K562 (cell line): ENCODE data around the gene IL5. TPM values are rescaled to one million over a fixed set of nuclear protein-coding genes. Genes with fewer than 3 reads are reported as not detected.

Source experiments
- C11orf30 ChIP-seq: fragments of 450-650 bp; IDR thresholded peaks from 2 replicates; pipeline ENCODE4 v1.6.1; 2016; ENCODE audit warnings: low read depth, mild to moderate bottlenecking
- CC2D1A ChIP-seq: fragments of 450-650 bp; IDR thresholded peaks from 2 replicates; pipeline ENCODE4 v1.6.1; 2017; ENCODE audit warnings: mild to moderate bottlenecking
- ETV6 ChIP-seq, 3 experiments: fragments of 150-350 bp in 1 of 3; sonication (generic) in 1 of 3; formaldehyde crosslinking in 1 of 3; IDR thresholded peaks; 2 replicates each; pipeline versions ENCODE4 v1.6.1 to v1.8.0; 2014 to 2022; ENCODE audit warnings: borderline replicate concordance in 2 of 3, low read depth in 2 of 3, antibody characterized with exemption in 1 of 3, low read length in 1 of 3, mild to moderate bottlenecking in 1 of 3, missing genetic modification reagents in 1 of 3
- GABPB1 ChIP-seq: sonication (generic); formaldehyde crosslinking; IDR thresholded peaks from 2 replicates; pipeline ENCODE4 v1.8.0; 2022; ENCODE audit warnings: mild to moderate bottlenecking, missing genetic modification reagents
- HNRNPK ChIP-seq: fragments of 200-400 bp; formaldehyde crosslinking; IDR thresholded peaks from one replicate; pipeline ENCODE4 v1.6.1; 2018; ENCODE audit warnings: mild to moderate bottlenecking, low read depth, low read length; ENCODE audit not compliant: poor library complexity, severe bottlenecking
- KLF6 ChIP-seq: fragments of 250-450 bp; sonication (Bioruptor Pico); IDR thresholded peaks from 2 replicates; pipeline ENCODE4 v1.4.0; 2020; ENCODE audit warnings: mild to moderate bottlenecking, moderate library complexity, borderline replicate concordance
- L3MBTL2 ChIP-seq: fragments of 450-650 bp; IDR thresholded peaks from 2 replicates; pipeline ENCODE4 v1.6.1; 2016; ENCODE audit warnings: mild to moderate bottlenecking, moderate library complexity
- MAFF ChIP-seq: IDR thresholded peaks from 2 replicates; pipeline ENCODE4 v1.6.1; 2012; ENCODE audit warnings: low read length, improper control_type of control experiment
- MEIS2 ChIP-seq: fragments of 450-650 bp; IDR thresholded peaks from 2 replicates; pipeline ENCODE4 v1.6.1; 2014; ENCODE audit warnings: mild to moderate bottlenecking; ENCODE audit not compliant: partially characterized antibody
- MIER1 ChIP-seq: fragments of 450-650 bp; IDR thresholded peaks from 2 replicates; pipeline ENCODE4 v1.6.1; 2016; ENCODE audit warnings: antibody characterized with exemption, mild to moderate bottlenecking, low read depth
- NFE2L1 ChIP-seq: fragments of 450-650 bp; IDR thresholded peaks from 2 replicates; pipeline ENCODE4 v1.6.1; 2016; ENCODE audit warnings: missing genetic modification characterization, low read depth, mild to moderate bottlenecking, missing compliant biosample characterization, moderate library complexity, borderline replicate concordance
- NFYB ChIP-seq: IDR thresholded peaks from 2 replicates; pipeline ENCODE4 v1.6.1; 2011; ENCODE audit warnings: mild to moderate bottlenecking, moderate library complexity; ENCODE audit not compliant: insufficient read length; ENCODE audit errors: extremely low read depth
- NRF1 ChIP-seq, 2 experiments: fragments of 450-650 bp; IDR thresholded peaks in 1 of 2; conservative IDR thresholded peaks in 1 of 2; 2 replicates each; pipeline ENCODE4 v1.6.1; 2014; ENCODE audit warnings: mild to moderate bottlenecking in 2 of 2
- POLR2AphosphoS5 ChIP-seq: IDR thresholded peaks from 2 replicates; pipeline ENCODE4 v1.6.1; 2011; ENCODE audit warnings: mild to moderate bottlenecking, low read depth, low read length, moderate library complexity; ENCODE audit not compliant: control insufficient read depth, insufficient read depth
- TAL1 ChIP-seq: fragments of 450-650 bp; IDR thresholded peaks from 2 replicates; pipeline ENCODE4 v1.6.1; 2016; ENCODE audit warnings: mild to moderate bottlenecking
- TCF3 ChIP-seq: sonication (generic); formaldehyde crosslinking; IDR thresholded peaks from 2 replicates; pipeline ENCODE4 v1.4.0; 2020; ENCODE audit warnings: mild to moderate bottlenecking, missing genetic modification reagents
- ZNF407 ChIP-seq: fragments of 450-650 bp; IDR thresholded peaks from 2 replicates; pipeline ENCODE4 v1.6.1; 2016; ENCODE audit warnings: low read depth
- ZNF436 ChIP-seq: fragments of 250-450, 450-650 bp; sonication (Bioruptor Pico); formaldehyde crosslinking; IDR thresholded peaks from 2 replicates; pipeline ENCODE4 v1.7.0; 2020; ENCODE audit warnings: mild to moderate bottlenecking
- ZNF785 ChIP-seq: fragments of 250-450 bp; sonication (Bioruptor Pico); IDR thresholded peaks from 2 replicates; pipeline ENCODE4 v1.4.0; 2020; ENCODE audit warnings: mild to moderate bottlenecking
- polyA plus RNA-seq, 8 experiments: library from polyadenylated mRNA; depleted of rRNA in 4 of 8; stranded (reverse) in 5 of 8; unstranded in 3 of 8; fragments of >200 nt; fragmentation: Nextera tagmentation in 2 of 8; fragmentation: Illumina TruSeq in 1 of 8; extraction: Ambion mirVana in 2 of 8; extraction: Trizol in 1 of 8; gene quantifications; 2 replicates each; pipeline versions ENCODE4 v1.2.1 to v1.2.3, GENCODE V29; 2011 to 2014; ENCODE audit warnings: inconsistent platforms in 1 of 8, missing spikeins in 1 of 8
- total RNA-seq, 7 experiments: library from RNA; depleted of rRNA in 6 of 7; stranded (reverse); fragments of >200 nt in 6 of 7; fragmentation: Illumina TruSeq in 2 of 7; extraction: Trizol in 2 of 7; gene quantifications; 2 replicates each; pipeline versions ENCODE4 v1.2.1 to v1.2.3, GENCODE V29; 2011 to 2021; ENCODE audit warnings: low replicate concordance in 1 of 7
- TF ChIP-seq, protein P1 (sequence below): sonication (generic); formaldehyde crosslinking; IDR thresholded peaks from 2 replicates; pipeline ENCODE4 v1.9.0; 2022; ENCODE audit warnings: mild to moderate bottlenecking, missing genetic modification reagents

Gene IL5
- total and polyA plus RNA-seq, 9 of the 15 experiments (the other 6 are each of a cell fraction or from before 2014, with no cell fraction given), result 0.44 TPM; not detected in 8

DNA sequence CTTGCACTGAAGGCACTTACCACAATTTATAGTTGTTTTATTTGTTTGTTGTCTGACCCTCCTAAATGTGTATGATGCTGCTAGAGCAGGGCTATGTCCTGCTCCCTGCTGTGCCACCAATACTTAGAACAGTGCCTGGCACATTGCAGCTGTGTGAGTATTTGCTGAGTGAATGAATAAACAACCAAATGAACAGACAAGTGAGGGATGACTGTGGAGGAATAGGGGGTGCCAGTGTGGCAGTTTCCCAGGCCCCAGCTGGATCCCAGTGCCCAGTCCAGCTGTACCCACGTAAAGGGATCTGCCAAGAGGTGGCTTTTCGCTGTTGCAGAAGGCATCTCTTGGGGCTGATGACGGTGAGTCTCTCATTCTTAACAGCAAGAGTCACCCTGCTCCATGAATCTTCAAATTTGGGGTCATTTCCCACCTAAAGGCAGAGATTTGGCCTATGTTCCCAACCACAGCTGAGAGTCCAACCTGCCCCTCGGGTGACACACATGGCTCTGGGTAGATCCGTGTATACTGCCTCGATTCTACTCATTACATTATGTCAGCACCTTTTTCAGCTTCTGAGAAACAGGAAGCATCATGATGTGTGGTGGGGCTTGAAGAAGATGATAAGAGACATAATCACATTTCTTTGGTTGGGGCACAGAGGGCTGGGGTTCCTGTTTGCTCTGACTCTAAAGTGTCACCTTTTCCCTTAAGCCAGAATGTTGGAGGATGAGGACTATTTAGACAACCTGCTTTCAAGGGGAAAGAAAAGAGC is 14.3 kb downstream of the IL5 start (continued):
- TF ChIP-seq NFE2L1 (no peak), GABPB1 (CRISPR knock-in tag) (no peak), MAFF (peak; percentile 35; the same call in 1 of the 2 replicates), ZNF436 (CRISPR knock-in tag) (no peak), NRF1 (conservative IDR thresholded peaks at IDR 0.05 in 1 of 2, IDR thresholded peaks at IDR 0.05 in 1 of 2) (no peak), POLR2AphosphoS5 (no peak), KLF6 (CRISPR knock-in tag) (no peak), MEIS2 (peak; percentile 70), C11orf30 (peak; percentile 67), MIER1 (no peak), CC2D1A (no peak), NFYB (no peak), ZNF407 (no peak), ZNF785 (CRISPR knock-in tag) (no peak), TAL1 (peak; percentile 44), L3MBTL2 (peak; percentile 17; the same call in 1 of the 2 replicates), ETV6 (IDR thresholded peaks at IDR 0.05; ENCODE audit: borderline replicate concordance in 1 of 2, low read depth in 2 of 2, low read length in 1 of 2) (no peak), ETV6 (CRISPR knock-in tag; IDR thresholded peaks at IDR 0.05; ENCODE audit: borderline replicate concordance) (no peak), TCF3 (CRISPR knock-in tag) (peak; percentile 56; the same call in 1 of the 2 replicates), HNRNPK (no peak)
- TF ChIP-seq, protein P1, sequence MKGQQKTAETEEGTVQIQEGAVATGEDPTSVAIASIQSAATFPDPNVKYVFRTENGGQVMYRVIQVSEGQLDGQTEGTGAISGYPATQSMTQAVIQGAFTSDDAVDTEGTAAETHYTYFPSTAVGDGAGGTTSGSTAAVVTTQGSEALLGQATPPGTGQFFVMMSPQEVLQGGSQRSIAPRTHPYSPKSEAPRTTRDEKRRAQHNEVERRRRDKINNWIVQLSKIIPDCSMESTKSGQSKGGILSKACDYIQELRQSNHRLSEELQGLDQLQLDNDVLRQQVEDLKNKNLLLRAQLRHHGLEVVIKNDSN, result no peak
